GM19372 (cell line): ENCODE measurements around the gene PRICKLE2.

Experiments
- ATAC-seq: cut with Tn5 transposase; IDR thresholded peaks from one replicate; pipeline ENCODE4 v1.9.1; 2021; ENCODE audit warnings: mild to moderate bottlenecking, low read depth, moderate library complexity; ENCODE audit not compliant: unreplicated experiment

Gene PRICKLE2

DNA sequence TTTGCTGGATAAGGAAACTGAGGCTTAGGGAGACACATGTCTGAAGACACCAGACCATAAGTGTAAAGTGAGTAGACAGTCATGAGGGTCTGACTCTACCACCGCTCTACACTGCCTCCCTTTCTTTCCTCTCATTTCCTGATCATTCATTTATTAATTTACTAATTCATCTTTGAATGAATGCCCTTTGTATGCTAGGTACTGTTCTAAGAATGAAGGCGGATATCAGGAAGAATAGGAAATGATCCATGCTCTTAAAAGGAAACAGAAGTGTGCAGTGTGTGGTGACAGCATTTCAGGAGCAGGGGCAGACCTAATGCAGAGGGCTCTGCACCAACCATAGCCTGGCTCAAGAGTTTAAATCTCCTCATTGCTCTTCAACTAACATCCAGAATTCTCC lies 170.2 kb downstream of the PRICKLE2 start:
- ATAC-seq: no peak

DNA sequence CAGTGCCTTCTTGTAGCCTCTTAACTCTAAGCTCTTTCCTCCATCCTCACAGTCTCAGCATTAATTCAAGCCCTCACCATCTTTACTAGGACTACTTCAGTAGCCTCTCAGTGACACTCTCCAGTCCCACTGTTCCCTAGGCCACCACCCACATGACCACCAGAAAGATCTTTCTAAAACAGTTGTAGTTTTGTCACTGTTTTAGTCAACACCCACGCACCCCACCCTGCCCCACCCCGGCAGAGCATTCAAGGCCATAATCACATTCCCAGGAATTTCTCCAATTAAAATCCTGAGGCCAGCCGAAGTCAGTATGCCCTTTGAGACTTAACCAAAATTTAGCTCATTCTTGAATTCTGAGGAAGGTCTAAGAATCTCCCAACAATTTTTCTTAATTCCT lies 170.8 kb downstream of the PRICKLE2 start:
- no peak for ATAC-seq

DNA sequence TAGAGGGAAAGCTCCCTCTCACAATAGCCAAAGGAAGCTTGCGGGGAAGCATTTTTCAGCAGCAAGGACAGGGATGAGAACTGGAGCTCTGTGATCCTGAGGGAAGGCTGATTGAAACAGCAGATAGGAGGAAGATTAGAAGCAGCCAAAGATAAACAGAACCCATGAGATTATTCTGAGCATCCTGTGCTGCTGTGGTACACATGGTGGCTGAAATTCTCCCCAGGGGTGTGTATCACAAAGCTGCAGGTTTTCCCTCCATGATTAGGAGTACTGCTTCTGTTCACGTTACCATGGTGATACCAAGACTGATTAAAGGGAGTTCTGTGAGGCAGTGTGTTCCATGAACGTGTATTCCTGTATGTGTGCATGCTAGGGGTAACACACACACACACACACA lies 171.7 kb downstream of the PRICKLE2 start:
- ATAC-seq: no peak

DNA sequence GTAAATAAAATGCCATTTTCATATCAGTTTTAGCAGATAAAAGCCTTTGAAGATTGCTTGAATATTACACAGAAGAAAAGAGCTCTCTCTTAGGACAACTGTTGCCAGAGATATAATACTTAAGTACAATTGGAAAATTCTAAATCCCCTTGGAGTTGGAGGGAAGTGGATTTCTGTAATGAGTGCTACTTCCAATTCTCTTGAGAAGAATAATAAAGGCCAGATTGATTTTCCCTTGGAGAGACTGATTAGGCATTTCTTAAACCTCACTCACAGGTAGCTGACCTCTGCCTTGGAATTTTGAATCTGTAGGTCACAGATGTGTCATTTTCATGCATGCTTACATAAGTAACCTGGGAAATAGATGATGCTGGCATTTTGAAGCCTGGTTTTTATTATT lies 172.1 kb downstream of the PRICKLE2 start:
- no peak for ATAC-seq

DNA sequence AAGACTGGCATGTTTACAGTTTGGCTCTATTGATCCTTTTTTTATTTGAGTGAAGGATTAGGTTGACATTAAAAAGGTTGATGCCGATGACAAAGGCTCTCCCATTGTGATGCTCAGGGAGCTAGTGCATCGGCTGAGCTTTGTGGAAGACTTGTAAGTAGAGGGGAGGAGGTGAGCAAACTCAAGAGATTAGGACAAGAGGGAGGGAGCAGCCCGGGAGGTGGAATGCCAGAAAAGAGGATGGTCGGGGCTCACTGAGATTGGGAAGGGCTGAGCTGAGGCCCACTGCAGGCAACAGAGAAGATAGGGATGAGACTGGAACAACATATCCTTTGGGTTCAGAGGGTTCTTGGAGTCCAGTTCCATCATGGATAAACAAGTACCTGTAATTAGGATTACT lies 175.4 kb downstream of the PRICKLE2 start:
- ATAC-seq: no peak

DNA sequence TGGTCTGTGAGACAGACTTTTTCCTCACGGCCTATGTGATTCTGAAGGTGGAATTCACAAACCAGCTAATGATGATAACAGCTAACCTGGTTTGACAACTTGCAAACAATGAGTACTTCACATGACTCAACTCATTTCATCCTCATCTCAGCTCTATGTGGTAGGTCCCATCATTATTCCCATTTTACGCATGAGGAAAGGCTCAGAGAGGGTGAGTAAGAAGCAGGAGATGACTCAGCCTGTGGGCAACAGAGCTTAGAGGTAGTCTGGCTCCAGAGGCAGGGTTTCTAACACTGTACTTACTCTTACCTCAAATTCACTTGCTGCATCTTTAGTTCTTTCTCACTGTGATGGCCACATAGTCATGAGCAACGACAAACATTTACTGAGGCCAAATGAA lies 176.1 kb downstream of the PRICKLE2 start:
- no peak for ATAC-seq

DNA sequence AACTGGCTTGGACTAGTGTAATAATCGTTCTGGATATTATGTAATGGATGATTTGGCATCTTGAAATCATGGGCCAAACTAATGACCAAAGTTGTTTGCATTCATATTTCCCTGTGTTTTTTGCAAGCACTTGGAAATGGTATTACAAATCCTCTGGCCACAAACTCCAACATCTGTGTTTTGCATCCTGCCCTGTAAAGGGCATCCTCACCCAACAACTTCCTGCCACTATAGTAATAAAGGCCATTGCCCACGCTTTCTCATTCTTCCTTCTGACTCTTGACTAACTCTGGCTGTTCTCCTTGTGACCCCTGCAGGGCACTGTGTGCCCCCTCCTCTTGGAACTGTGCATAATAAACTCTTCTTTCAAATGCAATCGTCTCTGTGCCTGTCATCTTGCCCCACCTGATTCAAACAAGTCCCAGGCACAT lies 176.6 kb downstream of the PRICKLE2 start:
- no peak for ATAC-seq

DNA sequence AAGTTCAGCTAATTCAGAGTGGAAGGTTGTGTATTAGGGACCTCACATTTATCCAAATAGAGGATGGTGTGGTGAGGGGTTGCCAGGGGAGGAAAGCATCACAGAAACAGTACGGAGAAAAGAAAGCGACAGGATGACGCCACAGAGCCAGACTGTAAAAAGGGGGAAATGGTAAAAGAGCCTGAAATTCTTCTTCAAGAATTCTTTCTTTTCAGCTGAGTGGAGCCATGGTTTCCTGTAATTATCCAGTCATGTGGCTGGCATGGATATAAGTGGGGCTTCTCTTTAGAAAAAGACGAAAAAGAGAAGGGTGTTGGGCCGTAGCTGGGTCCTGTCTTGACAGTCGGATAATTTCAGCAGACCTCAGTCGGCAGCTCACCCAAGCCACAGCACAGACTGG lies 177.5 kb downstream of the PRICKLE2 start:
- no peak for ATAC-seq

DNA sequence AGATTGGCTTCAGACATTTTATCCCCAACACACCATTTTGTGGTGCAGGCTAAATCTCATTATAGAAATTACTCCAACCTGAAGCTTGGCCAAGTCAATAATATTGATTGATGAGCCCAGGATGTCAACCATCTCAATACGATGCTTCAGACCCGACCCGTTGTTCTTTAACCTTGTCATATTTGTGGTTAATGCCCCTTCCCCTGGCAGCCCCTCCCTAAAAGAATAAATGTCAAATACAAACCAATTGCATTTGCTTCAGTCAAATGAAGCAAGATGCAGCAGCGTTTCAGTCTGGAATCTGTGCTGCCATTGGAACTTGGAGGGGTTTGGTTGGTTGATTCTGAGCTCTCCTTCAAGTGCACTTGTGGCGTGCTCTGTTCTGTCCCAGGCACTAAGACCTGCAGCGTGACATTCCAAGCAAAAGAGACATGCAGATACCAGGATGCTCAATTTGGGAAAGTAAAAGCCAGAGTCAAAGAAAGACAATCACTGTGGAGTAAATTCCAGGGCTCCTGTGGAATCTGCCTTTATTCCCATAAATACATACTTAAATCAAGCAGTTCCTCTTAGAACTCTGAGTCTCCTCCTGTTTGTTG lies 178.2 kb downstream of the PRICKLE2 start:
- ATAC-seq: no peak

DNA sequence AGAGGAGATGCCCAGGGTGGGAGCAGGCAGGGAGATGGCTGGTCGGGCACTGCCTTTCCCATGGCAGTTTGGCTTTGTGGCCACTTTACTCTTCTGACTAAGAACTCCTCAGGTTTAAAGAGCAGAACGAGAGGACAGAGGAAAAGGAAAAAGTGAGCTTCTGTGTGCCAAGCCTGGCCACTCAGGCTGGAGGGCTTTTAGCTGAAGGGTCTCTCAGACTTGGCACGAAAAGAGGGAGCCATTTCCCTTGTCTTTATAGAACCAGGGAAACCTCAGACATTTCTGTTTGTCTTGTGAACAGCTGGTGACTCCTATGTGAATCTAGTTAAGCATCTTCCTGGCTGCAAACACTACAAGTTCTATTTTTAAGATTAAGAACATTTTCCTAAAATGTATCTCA lies 178.7 kb downstream of the PRICKLE2 start:
- ATAC-seq: no peak

DNA sequence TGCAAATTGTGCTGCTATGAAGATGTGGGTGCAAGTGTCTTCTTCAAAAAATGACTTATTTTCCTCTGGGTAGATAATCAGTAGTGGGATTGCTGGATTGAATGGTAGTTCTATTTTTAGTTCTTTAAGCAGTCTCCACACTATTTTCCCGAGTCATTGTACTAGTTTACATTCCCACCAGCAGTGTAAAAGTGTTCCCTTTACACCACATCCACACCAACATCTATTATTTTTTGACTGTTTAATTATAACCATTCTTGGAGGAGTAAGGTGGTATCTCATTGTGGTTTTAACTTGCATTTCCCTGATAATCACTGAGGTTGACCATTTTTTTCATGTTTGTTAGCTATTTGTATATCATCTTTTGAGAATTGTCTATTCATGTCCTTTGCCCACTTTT lies 182.3 kb downstream of the PRICKLE2 start:
- ATAC-seq: no peak
